Stimulated activated CD4-positive, alpha-beta T cell treated with anti-CD3 and anti-CD28 coated beads, Interleukin-12 subunit alpha, Interleukin-12 subunit beta, amount 100 ng/mL, for 24 hours (primary cell): Measurements from ENCODE around the gene FAU.
"Not testable (repeated sequence)": the region's sequence is repeated elsewhere in the genome, so short reads cannot be mapped to it uniquely, and the experiment has no call there.

Source experiments
- DNase-seq, 2 experiments: peaks; one replicate each; pipeline ENCODE4 v3.0.0-alpha.2; 2020; ENCODE audit warnings: low read depth in 2 of 2

FAU gene

DNA sequence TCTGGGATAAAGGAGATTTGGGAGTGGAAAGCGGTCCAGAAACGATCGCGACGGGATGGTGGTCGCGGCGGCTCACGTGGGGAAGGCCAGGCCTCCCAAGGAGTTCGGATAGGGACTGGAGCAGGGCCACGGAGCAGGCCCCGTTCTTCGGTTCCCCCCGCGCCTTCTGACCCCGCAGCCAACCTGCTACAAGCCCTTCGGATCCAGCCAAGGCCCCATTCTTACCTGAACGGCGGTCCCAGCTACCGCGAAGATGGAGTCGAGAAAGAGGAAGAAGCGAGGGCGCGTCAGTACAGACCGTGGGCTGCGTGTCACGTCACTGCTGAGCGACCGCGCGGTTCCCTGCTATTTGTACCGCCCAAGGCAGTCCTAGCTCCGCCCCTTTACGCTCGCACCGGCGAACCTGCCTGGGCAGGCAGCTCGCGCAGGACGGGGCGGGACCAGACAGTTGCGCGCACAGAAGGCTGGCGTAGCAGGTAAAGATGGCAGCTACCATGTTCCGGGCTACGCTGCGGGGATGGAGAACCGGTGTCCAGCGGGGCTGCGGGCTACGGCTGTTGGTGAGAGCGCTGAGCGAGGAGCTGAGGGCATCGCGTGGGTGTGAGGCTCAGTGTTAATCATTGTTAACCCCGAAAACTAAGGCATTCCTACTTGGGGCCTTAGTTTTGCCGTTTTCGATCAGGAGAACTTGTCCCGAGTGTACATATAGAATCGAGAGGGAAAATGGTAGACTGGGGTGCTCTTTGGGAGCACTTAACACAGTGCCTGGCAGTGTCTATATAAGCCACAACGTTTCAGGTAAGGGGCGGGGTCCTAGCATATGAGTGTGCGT, at the start of gene FAU, which contains the start of gene MRPL49:
Gene FAU, minus strand, starts transcription at position 270 of the 832 bp plus-strand sequence. CDS start 321 bp downstream, outside the sequence.
Gene MRPL49, plus strand, starts transcription at position 457 of the 832 bp plus-strand sequence. Its CDS starts 26 bp downstream, at position 483.
- DNase-seq = peak; percentile 96 to 99

- no peak for DNase-seq
Measured at GRCh38 chr11:65170058-65170534, 48.2 kb upstream of the FAU start, which contains the start of gene SPDYC. TSS of gene SPDYC (plus strand) at chr11:65170233. CDS start at chr11:65171358, 1,125 bp downstream.

DNA sequence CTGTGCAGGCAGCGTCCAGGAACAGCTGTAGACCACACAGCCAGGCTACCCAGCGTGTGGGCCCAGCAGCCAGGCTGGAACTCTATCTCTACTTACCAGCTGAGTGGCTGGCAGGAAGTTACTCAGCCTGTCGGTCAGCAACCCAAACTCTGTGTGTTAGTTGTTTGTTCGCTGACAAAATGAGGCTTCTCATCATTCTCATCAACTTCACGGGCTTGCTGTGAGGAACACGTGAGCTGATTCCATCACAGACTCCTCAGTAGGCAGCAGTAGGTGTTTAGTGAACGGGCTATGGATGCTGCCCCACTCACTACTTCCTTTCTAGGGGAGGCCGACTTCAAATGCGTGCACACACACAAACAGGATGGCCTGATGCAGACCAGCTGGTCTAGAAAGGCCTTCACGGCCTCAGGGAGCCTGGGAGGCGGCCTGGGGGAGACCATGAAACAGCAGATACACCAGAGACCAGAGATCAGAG, 47.3 kb upstream of the FAU start:
- DNase-seq = no peak

GRCh38 chr11:65167656-65168055, 45.7 kb upstream of the FAU start:
- no peak for DNase-seq

DNA sequence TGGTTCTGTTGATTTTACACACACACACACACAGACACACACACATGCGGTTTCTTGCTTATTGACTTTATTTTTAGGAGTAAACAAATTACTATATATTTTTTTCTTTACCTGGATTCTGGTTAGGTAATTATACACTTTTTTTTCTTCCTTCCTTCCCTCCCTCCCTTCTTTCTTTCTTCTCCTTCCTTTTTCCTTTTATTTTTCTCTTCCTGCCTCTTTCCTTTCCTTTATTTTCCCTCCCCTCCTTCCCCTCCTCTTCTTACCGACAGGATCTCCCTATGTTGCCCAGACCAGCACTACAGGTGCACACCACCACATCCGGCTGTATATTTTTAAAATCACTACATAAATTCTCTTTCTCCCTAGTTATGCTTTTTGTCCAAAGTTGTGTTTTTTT, 45.0 kb upstream of the FAU start:
- no peak for DNase-seq

DNA sequence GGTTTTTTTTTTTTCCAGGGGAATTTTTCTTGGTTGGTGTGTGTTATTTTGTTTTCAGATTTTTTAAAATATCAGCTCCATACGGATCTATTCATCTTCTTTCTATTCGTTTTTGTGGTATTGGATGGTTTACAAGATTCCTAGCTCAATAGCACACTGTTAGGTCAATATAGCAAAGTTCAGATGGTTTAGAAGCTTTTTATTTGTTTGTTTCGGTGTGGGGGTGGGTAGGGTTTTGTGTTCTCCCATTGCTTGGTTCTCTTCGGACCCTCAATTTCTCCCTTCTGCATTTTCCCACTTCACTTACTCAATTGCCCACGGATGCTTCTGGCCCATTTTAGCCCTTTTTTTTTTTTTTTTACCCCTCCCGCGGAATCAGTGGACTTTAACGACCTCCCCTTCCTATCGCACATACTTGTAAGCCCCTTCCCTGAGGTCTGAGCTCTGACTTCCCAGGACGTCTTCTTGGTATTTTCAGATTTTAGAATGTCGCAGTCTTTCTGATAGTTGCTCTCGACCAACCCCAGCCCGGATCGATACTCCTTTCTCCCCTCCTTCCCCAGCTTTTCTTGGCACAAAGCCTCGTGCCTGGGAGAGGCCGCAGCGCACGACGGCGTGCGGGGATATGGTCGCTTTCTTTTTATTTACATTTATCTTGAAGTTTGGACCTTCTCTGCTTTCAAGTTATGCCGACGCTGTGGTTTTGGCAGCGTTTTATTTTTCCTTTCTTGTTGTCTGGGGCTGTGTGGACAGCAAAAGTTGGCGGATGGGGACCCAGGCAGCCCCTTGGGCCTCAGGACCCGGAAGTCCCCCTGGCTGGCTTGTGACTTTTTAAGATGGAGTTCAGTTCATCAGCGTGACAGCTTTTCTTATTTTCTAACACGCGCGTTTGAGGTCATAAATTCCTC, 43.7 kb upstream of the FAU start:
- no peak for DNase-seq

DNA sequence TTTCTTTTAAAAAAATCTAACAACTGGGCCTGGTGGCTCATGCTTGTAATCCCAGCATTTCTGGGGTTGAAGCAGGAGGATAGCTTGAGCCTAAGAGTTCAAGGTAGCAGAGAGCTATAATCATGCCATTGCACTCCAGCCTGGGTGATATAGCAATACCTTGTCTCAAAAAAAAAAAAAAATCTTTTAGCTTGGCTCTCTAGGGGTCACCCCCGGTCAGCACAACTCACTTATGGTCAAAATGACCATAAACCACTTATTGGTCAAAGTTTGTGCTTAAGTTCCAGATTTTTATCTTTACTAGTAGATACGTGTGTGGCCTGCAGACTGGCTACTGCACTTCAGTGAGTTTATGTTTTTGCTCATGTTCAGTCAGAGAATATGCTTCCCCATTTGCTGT, 41.8 kb upstream of the FAU start:
- no peak for DNase-seq

DNA sequence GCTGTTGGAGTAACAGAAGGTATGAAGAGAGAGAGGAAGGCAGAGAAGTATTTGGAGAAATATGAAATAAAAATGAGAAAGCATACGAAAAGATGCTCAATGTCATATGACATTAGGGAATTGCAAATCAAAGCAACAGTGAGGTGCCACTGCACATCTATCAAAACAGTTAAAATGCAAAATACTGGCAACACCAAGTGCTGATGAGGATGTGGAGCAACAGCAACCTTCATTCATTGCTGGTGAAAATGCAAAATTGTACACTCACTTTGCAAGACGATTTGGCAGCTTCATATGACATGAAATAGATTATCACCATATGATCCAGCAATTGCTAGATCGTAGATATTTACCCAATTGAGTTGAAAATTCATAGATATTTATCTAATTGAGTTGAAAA, 38.7 kb upstream of the FAU start:
- no peak for DNase-seq

- DNase-seq = no peak
Measured at GRCh38 chr11:65159012-65159411, 37.1 kb upstream of the FAU start.

DNA sequence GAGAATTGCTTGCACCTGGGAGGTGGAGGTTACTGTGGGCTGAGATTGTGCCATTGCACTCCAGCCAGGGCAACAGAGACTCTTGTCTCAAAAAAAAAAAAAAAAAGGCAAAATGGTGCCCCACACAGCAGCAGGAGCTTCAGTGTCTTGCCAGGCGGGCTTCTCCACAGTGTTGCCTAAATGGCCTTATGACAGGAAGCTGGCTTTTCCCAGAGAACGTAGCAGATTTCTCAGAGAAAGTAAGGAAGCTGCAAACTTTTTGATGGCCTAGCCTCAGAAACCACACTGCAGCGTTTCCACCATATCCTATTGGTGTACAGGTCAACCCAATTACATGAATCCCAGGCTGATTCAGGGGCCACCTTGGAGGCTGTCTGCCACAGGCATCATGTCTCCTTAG, 35.4 kb upstream of the FAU start:
- no peak for DNase-seq

DNA sequence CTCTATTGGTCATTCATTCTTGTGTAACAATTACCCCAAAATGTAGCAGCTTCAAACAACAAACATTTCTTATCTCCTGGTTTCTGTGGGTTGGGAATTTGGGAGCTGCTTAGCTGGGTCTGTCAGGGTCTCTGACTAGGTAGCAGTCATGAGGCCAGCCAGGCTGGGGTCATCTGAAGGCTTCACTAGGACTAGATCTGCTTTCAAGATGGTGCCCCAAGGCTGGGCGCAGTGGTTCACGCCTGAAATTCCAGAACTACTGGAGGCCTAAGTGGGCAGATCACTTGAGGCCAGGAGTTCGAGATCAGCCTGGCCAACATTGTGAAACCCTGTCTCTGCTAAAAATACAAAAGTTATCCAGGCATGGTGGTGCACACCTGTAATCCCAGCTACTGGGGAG, 35.0 kb upstream of the FAU start:
- DNase-seq = no peak

- no peak for DNase-seq
Measured at GRCh38 chr11:65156256-65156655, 34.3 kb upstream of the FAU start.

- no peak for DNase-seq
Measured at GRCh38 chr11:65152122-65152521, 30.2 kb upstream of the FAU start.

GRCh38 chr11:65151331-65151899, 29.5 kb upstream of the FAU start:
- no peak for DNase-seq

GRCh38 chr11:65150509-65151299, 28.8 kb upstream of the FAU start:
- no peak for DNase-seq

- not testable (repeated sequence) for DNase-seq
Measured at GRCh38 chr11:65150131-65150508, 28.2 kb upstream of the FAU start.

DNA sequence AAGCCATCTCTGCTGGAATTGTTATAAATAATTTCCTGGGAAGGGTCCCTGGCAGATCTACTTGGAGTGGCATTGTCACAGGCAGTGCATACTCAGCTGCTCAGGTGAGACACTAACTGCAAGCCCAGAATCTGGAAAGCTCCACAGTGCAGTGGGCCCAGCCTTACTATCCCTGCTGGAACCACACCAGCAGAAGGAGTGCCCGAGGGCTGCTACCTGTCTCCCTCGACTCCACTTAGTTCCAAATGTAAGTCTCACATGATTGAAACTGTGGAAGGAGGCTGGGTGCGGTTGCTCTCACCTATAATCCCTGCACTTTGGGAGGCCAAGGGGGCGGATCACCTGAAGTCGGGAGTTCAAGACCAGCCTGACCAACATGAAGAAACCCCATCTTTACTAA, 26.7 kb upstream of the FAU start:
- DNase-seq = no peak

GRCh38 chr11:65147352-65148075, 25.6 kb upstream of the FAU start:
- no peak for DNase-seq

GRCh38 chr11:65141896-65142494, 20.1 kb upstream of the FAU start:
- DNase-seq = no peak

- DNase-seq = no peak
Measured at GRCh38 chr11:65136515-65137096, 14.7 kb upstream of the FAU start.
